Measurements from ENCODE around the gene PDE6D.
A peak's percentile ranks its signal among the peaks of the same experiment; 100 is the strongest.

The PDE6D gene

DNA sequence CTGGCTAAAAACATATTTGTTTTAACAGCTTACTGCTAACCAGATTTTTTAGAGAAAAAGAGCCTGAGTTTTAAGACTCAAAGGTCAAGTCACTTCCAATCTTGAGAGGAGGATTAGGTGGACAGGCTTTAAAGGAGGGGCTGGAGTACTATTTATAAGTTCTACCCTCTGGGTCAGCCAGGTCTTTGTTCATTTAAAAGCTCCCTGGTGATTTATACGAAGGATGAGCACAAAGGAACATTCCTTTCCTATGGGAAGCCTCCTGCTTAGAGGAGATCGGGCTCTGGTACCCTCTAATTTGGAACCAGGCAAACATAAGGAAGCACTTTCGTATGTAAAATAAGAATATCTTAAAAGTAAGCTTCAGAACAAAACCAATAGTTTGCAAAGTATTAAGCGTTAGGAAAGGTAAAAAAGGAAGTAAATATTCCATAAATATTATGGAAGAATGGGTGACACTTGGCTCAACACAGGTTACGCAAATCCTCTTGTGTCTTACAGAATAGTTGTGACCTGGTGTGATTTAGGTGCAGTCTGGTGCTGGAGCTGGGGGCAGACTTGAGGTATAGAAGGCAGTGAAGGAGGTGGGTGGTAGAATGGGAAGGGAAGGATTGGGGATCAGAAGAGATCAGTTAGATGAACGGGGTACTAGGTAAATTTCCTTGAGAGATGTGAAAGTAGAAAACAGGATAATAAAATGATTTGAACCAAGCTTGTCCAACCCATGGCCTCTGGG is 35.6 kb downstream of the PDE6D start:
- TF ChIP-seq ZFX (IDR thresholded peaks at IDR 0.05): no peak
- TF ChIP-seq, protein P1, sequence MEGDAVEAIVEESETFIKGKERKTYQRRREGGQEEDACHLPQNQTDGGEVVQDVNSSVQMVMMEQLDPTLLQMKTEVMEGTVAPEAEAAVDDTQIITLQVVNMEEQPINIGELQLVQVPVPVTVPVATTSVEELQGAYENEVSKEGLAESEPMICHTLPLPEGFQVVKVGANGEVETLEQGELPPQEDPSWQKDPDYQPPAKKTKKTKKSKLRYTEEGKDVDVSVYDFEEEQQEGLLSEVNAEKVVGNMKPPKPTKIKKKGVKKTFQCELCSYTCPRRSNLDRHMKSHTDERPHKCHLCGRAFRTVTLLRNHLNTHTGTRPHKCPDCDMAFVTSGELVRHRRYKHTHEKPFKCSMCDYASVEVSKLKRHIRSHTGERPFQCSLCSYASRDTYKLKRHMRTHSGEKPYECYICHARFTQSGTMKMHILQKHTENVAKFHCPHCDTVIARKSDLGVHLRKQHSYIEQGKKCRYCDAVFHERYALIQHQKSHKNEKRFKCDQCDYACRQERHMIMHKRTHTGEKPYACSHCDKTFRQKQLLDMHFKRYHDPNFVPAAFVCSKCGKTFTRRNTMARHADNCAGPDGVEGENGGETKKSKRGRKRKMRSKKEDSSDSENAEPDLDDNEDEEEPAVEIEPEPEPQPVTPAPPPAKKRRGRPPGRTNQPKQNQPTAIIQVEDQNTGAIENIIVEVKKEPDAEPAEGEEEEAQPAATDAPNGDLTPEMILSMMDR (conservative IDR thresholded peaks at IDR 0.05): no peak
- H3K27ac ChIP-seq: no peak overlapping the region

DNA sequence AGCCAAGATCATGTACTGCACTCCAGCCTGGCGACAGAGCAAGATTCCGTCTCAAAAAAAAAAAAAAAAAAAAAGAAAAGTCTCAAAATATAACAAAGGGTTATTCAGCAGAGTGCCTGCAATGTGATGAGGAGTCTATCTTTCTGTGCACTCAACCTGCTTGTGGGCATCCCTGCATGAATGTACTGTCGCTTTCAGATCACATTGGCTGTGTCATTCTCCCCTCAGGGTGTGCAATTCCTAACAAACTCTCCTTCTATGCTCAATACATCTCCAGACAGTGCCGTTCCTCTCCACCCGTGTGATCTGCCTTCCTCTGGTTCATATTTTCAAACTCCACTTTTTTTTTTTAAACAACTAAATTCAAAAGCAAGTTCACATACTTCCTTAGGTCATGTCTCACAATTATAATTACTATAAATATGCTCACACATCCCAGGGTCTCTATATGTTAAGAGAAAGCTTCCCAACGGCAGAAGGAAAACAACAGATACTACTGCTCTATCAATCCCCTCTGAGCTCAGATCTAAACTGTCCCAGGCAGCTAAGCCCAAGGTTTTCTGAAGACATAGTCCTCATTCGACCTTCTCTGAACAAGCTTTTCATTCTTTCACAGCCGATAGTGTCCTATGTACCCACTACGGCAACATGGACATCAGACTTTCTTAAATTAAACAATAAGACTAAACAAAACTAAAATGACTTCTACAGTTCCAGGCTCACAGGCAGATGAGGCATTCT is 37.5 kb downstream of the PDE6D start:
- TF ChIP-seq, protein P1 (conservative IDR thresholded peaks at IDR 0.05): no peak
- TF ChIP-seq ZFX (IDR thresholded peaks at IDR 0.05): no peak
- no peak overlapping the region for H3K27ac ChIP-seq

DNA sequence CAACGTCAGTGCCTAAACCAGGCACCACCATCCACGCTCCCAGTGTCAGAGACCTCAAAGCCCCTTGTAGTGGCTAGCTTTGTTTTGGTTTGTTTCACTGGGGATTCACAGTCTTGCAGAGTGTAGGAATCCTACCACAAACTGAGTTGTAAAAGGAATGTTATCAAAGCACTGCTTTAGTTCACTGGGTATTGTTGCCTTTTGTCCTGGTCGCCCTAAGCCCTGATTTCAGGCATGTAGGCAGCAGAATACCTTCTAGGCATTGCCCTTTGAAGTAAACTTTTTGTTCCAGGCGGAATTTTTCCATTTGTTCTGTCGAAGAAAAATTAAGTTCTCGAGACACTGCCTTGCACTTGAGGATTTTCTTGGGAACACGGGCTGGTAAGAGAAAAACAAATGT is 43.3 kb downstream of the PDE6D start:
- TF ChIP-seq, protein P1 (conservative IDR thresholded peaks at IDR 0.05): no peak
- no peak for TF ChIP-seq ZFX (IDR thresholded peaks at IDR 0.05)
- no peak overlapping the region for H3K27ac ChIP-seq

DNA sequence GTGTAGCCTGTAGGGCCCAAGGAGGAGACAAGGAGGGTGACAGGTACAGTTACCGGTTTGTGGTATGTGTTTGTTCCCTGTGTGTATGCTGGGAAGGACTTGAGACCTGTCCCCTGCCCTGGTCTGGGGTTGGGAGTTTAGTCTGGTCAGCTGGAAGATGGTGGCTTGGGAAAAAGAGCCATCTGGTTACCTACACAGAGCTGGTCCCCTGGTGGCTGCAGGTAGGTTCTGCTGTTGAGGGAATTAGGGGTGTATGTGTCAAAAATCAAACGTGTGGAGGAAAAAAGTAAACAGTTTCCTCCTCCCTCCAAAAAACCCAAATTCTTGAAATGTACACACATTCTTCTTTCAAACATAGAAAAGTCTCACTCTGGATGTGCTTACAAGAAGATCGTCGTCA is 48.5 kb downstream of the PDE6D start:
- TF ChIP-seq, protein P1 (conservative IDR thresholded peaks at IDR 0.05): peak; percentile 16; the same call in 1 of the 2 replicates
- TF ChIP-seq ZFX (IDR thresholded peaks at IDR 0.05): no peak
- no peak overlapping the region for H3K27ac ChIP-seq

DNA sequence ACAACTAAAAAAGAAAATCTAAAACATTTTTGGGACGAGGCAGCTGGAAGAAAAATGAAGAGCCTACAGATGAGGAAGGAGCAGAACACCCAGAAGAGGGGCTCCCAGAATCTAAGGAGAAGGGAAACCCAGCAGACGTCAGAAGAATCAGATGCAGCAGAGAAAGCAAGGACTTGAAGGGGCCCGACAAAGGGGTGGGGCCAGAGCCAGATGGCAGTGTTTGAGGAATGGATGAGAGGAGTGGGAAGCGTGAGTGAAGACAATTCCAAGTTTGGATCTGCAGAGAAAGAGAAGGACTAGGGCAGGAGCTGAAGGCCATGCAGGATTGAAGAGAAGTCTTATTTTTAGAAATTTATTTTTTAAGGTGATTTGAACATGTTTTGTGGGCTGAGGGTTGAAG is 53.5 kb downstream of the PDE6D start:
- H3K27ac ChIP-seq: no peak overlapping the region
- TF ChIP-seq, protein P1 (conservative IDR thresholded peaks at IDR 0.05): no peak
- no peak for TF ChIP-seq ZFX (IDR thresholded peaks at IDR 0.05)

DNA sequence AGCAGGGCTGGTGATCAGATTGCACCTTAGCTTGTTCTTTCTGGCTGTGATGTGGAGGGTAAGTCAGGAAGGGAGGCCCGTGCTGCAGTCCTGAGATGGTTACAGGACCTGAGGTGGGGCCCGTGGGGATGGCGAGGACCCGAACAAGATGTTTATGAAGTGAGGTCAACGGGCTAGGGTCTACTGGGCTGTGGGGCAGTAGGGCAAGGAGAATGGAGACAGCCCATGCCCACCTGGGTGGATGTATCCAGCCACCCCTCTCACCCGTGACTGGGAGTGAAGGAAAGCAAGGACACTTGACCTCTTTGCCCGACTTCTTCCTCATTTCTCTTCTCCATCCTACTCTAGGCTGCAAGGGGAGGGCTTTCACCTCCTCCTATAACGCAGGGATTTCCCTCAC is 54.8 kb downstream of the PDE6D start:
- no peak overlapping the region for H3K27ac ChIP-seq
- TF ChIP-seq, protein P1 (conservative IDR thresholded peaks at IDR 0.05): no peak
- no peak for TF ChIP-seq ZFX (IDR thresholded peaks at IDR 0.05)

DNA sequence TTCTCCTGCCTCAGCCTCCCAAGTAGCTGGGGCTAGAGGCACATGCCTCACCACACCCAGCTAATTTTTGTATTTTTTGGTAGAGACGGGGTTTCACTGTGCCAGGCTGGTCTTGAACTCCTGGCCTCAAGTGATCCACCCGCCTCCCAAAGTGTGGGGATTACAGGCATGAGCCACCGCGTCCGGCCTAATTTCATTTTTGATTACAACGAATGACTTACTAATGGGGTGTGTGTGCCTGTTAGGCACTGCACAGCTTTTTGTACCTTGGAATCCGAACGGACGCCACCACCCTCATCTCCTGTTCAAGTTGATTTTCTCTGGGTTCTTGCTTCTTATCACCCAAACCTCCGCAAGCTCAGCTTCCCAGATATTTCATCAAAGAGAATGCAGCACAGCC is 55.6 kb downstream of the PDE6D start:
- TF ChIP-seq ZFX (IDR thresholded peaks at IDR 0.05): no peak
- TF ChIP-seq, protein P1 (conservative IDR thresholded peaks at IDR 0.05): no peak

More for the DNA sequence above, 55.6 kb downstream of the PDE6D start:
- H3K27ac ChIP-seq: no peak overlapping the region
